Type B pancreatic cell (in vitro differentiated cells): ENCODE measurements around the gene SFR1. TPM values are rescaled to one million over a fixed set of nuclear protein-coding genes. Genes with fewer than 3 reads are reported as not detected.

Experiments used
- DNase-seq: peaks from one replicate; pipeline ENCODE4 v3.0.0; 2021; ENCODE audit warnings: mixed read lengths; ENCODE audit not compliant: unreplicated experiment; ENCODE audit errors: extremely low spot score
- H3K27ac Mint-ChIP-seq: 2 replicates; pipeline ENCODE4 v1.8.0; 2021; ENCODE audit warnings: mild to moderate bottlenecking, mixed read lengths
- H3K27me3 Mint-ChIP-seq: 2 replicates; pipeline ENCODE4 v1.8.0; 2021; ENCODE audit warnings: mixed read lengths
- H3K36me3 Mint-ChIP-seq: 2 replicates; pipeline ENCODE4 v1.8.0; 2021; ENCODE audit warnings: mixed read lengths
- H3K4me1 Mint-ChIP-seq: one replicate; pipeline ENCODE4 v1.8.0; 2021; ENCODE audit warnings: mixed read lengths; ENCODE audit not compliant: unreplicated experiment
- H3K4me3 Mint-ChIP-seq: 2 replicates; pipeline ENCODE4 v1.8.0; 2021; ENCODE audit warnings: mild to moderate bottlenecking, mixed read lengths
- H3K9me3 Mint-ChIP-seq: 2 replicates; pipeline ENCODE4 v1.8.0; 2021; ENCODE audit warnings: mixed read lengths
- total RNA-seq: library from RNA; stranded (reverse); gene quantifications from 2 replicates; pipeline ENCODE4 v1.2.1, GENCODE V29; 2021; ENCODE audit warnings: low replicate concordance
- TF ChIP-seq, protein P1 (sequence below): fragments of 200-600 bp; sonication (generic); conservative IDR thresholded peaks from 2 replicates; pipeline ENCODE4 v1.5.0; 2021; ENCODE audit warnings: antibody characterized with exemption, mild to moderate bottlenecking

Gene SFR1
- total RNA-seq, 1 donor from 2014 or later: 11.6 TPM

DNA sequence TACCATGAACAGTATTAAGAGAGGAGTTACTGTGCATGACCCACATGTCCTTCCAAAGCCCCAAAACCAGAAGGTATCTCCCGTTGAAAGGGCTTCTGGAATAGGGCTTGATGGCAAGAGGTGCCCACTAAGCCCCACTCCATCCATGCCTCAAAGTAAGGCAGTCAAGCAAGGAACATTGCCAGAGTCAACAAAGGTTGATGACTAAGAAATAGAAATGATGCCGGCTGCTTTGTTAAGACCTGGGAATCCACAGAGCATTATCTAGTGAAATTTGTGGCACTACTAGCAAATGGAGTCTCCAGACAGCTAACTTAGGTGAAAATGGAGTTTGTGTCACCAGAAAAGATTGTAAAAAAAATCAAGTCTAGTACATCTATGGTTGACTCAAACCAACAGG, 6.2 kb downstream of the SFR1 start:
- TF ChIP-seq, protein P1, sequence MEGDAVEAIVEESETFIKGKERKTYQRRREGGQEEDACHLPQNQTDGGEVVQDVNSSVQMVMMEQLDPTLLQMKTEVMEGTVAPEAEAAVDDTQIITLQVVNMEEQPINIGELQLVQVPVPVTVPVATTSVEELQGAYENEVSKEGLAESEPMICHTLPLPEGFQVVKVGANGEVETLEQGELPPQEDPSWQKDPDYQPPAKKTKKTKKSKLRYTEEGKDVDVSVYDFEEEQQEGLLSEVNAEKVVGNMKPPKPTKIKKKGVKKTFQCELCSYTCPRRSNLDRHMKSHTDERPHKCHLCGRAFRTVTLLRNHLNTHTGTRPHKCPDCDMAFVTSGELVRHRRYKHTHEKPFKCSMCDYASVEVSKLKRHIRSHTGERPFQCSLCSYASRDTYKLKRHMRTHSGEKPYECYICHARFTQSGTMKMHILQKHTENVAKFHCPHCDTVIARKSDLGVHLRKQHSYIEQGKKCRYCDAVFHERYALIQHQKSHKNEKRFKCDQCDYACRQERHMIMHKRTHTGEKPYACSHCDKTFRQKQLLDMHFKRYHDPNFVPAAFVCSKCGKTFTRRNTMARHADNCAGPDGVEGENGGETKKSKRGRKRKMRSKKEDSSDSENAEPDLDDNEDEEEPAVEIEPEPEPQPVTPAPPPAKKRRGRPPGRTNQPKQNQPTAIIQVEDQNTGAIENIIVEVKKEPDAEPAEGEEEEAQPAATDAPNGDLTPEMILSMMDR: no peak
- peaks cover 5% of the 10 kb centered on the region for H3K4me1 Mint-ChIP-seq
- H3K4me3 Mint-ChIP-seq: no peak overlapping the region
- H3K27me3 Mint-ChIP-seq: peaks cover 5% of the 10 kb centered on the region
- no peak overlapping the region for H3K27ac Mint-ChIP-seq
- no peaks in the 10 kb centered on the region for H3K9me3 Mint-ChIP-seq
- peaks cover 12% of the 10 kb centered on the region for H3K36me3 Mint-ChIP-seq
- DNase-seq: no peak

DNA sequence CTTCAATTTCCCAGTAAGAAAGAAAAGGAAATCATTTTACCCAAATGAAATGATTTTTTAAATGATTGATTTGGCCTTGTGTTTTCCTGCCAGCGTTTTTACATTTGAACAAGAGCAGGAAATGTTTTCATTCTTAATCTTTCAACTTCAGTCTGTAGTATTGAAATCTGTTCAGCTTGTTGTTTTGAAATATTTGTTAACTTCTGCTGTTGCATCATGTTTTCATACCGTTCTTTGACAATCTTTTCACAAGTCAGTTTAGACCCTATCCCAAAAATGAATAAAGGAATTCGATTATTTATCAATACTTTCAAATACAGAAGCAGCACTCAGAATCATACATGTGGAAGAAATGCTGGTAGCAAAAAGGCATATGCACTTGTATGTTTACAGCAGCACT, 8.1 kb downstream of the SFR1 start:
- Mint-ChIP-seq H3K36me3 (peaks cover 12% of the 10 kb centered on the region), H3K27me3 (peaks cover 10% of the 10 kb centered on the region), H3K4me1 (no peaks in the 10 kb centered on the region), H3K27ac (no peak overlapping the region), H3K9me3 (no peaks in the 10 kb centered on the region), H3K4me3 (no peak overlapping the region)
- TF ChIP-seq, protein P1: no peak
- no peak for DNase-seq

DNA sequence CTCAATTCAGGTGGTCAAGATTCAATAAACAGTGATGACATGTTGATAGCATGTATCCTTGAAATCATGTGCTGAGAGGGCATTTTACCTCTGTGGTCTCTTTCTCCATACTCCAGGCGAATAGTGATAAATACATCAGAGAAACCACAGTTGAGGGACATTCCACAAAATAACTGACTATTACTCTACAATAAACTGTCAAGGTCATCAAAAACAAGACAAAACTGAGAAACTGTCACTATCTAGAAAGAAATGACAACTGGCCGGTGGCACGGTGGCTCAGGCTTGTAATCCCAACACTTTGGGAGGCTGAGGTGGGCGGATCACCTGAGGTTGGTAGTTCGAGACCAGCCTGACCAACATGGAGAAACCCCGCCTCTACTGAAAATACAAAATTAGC, 16.2 kb downstream of the SFR1 start:
- H3K9me3 Mint-ChIP-seq: no peaks in the 10 kb centered on the region
- TF ChIP-seq, protein P1: no peak
- H3K27ac Mint-ChIP-seq: no peak overlapping the region
- no peak overlapping the region for H3K4me3 Mint-ChIP-seq
- no peaks in the 10 kb centered on the region for H3K36me3 Mint-ChIP-seq
- peaks cover 5% of the 10 kb centered on the region for H3K27me3 Mint-ChIP-seq
- no peak for DNase-seq
- no peaks in the 10 kb centered on the region for H3K4me1 Mint-ChIP-seq

DNA sequence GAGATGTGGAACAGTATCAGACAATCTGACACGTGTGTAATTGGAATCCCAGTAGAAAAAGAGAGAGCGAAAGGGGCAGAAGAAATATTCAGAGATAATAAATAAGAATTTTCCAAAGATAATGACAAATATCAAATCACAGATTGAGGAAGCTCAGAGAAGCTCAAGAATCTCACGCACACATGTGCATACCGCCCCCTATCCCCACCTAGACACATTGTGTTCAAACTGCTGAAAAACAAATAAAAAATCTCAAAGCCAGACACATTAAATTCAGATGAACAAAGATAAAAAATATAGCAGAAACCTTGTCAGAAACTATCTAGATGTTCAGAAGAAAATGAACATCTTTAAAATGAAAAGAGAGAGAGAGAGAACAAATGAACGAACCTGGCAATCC, 17.2 kb downstream of the SFR1 start:
- no peaks in the 10 kb centered on the region for H3K9me3 Mint-ChIP-seq
- H3K27me3 Mint-ChIP-seq: peaks cover 6% of the 10 kb centered on the region
- no peaks in the 10 kb centered on the region for H3K36me3 Mint-ChIP-seq
- H3K27ac Mint-ChIP-seq: no peak overlapping the region
- no peak overlapping the region for H3K4me3 Mint-ChIP-seq
- H3K4me1 Mint-ChIP-seq: no peaks in the 10 kb centered on the region
- TF ChIP-seq, protein P1: peak; percentile 49
- no peak for DNase-seq

DNA sequence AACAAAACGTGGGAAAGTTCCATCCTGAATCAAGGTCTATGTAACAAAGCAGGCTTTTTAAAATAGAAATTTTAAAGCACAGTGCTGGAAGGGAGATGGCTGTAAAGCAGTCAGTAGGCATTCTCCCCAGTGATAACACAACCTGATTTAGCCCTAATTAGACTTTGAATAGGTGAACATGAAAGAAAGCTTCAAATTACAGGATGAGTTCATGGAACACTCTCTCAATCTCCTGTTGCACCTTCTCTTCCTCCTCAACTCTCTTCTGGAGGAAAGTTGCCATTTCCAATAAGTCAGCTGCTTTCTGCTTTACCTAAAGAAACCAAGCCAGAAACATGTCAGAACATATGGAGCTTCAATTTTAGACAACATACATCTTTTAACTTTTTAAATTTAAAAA, 20.1 kb downstream of the SFR1 start:
- TF ChIP-seq, protein P1: no peak
- H3K27me3 Mint-ChIP-seq: peaks cover 12% of the 10 kb centered on the region
- DNase-seq: no peak
- no peaks in the 10 kb centered on the region for H3K36me3 Mint-ChIP-seq
- no peaks in the 10 kb centered on the region for H3K9me3 Mint-ChIP-seq
- H3K4me3 Mint-ChIP-seq: no peak overlapping the region
- no peak overlapping the region for H3K27ac Mint-ChIP-seq
- H3K4me1 Mint-ChIP-seq: no peaks in the 10 kb centered on the region

DNA sequence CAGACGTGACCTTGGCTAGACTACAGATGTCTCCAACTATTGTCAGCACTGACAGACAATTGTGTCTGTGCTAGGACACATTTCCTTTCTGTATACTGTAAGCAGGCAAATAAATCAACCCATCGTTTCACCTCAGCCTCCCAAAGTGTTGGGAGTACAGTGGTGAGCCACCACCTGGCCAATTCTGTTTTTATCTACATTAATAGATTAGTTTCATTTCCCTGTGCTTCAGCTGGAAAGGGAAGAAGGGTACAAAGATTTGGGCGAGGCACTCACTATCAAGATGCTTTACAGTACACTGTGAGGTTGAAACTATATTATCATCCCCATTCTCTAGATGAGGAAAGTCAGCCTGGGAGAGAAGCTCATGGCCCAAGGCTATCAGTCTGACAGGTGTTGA, 21.9 kb downstream of the SFR1 start:
- no peak for DNase-seq
- H3K9me3 Mint-ChIP-seq: no peaks in the 10 kb centered on the region
- peaks cover 12% of the 10 kb centered on the region for H3K27me3 Mint-ChIP-seq
- no peak overlapping the region for H3K27ac Mint-ChIP-seq
- no peaks in the 10 kb centered on the region for H3K36me3 Mint-ChIP-seq
- no peak overlapping the region for H3K4me3 Mint-ChIP-seq
- H3K4me1 Mint-ChIP-seq: no peaks in the 10 kb centered on the region
- TF ChIP-seq, protein P1: no peak
